CD14-positive monocyte (primary cell): ENCODE data around the gene NECAB3. TPM values are rescaled to one million over a fixed set of nuclear protein-coding genes. Genes with fewer than 3 reads are reported as not detected.

Experiments used
- DNase-seq, 3 donors: peaks; one replicate each; pipeline ENCODE4 v3.0.0-alpha.2; 2011 to 2022
- H2AFZ ChIP-seq: 2 replicates; pipeline ENCODE4 v1.6.0; 2012; ENCODE audit warnings: mild to moderate bottlenecking, low read depth, low read length, inconsistent platforms; ENCODE audit not compliant: insufficient read depth, poor library complexity, severe bottlenecking
- H3K27ac ChIP-seq, 2 donors: 1 replicate in 1 of 2; 2 replicates in 1 of 2; pipeline ENCODE4 v1.5.1; 2012 to 2013; ENCODE audit warnings: low read length in 2 of 2, control low read depth in 1 of 2, inconsistent platforms in 1 of 2, low read depth in 1 of 2, mild to moderate bottlenecking in 1 of 2
- H3K27me3 ChIP-seq, 2 donors: one replicate each; pipeline versions ENCODE4 v1.6.0 to v1.6.1; 2011 to 2013; ENCODE audit warnings: low read length in 2 of 2; ENCODE audit not compliant: control insufficient read depth in 2 of 2, insufficient read depth in 2 of 2
- H3K36me3 ChIP-seq, 2 donors: replicated peaks in 1 of 2; 1 replicate in 1 of 2; 2 replicates in 1 of 2; pipeline versions ENCODE4 v1.5.1 to v1.6.1; 2012 to 2013; ENCODE audit warnings: low read length in 2 of 2, control low read depth in 1 of 2, inconsistent platforms in 1 of 2, mild to moderate bottlenecking in 1 of 2; ENCODE audit not compliant: insufficient read depth in 2 of 2, control insufficient read depth in 1 of 2
- H3K4me1 ChIP-seq, 2 donors: 1 replicate in 1 of 2; 2 replicates in 1 of 2; pipeline versions ENCODE4 v1.5.1 to v1.6.1; 2012 to 2013; ENCODE audit warnings: low read length in 2 of 2, control low read depth in 1 of 2, inconsistent platforms in 1 of 2, mild to moderate bottlenecking in 1 of 2, moderate library complexity in 1 of 2; ENCODE audit not compliant: insufficient read depth in 2 of 2, control insufficient read depth in 1 of 2
- H3K4me2 ChIP-seq: replicated peaks from 2 replicates; pipeline ENCODE3; 2012; ENCODE audit warnings: low read length, moderate library complexity, mild to moderate bottlenecking; ENCODE audit not compliant: poor library complexity, severe bottlenecking; ENCODE audit errors: extremely low read depth
- H3K4me3 ChIP-seq, 3 experiments: fragments of 200-600 bp in 1 of 3; sonication (generic) in 1 of 3; replicated peaks in 1 of 3; 1 replicate in 2 of 3; 2 replicates in 1 of 3; pipeline ENCODE4 v1.5.1; 2011 to 2013; ENCODE audit warnings: low read length in 3 of 3, mild to moderate bottlenecking in 3 of 3, control low read depth in 2 of 3, low read depth in 2 of 3, inconsistent platforms in 1 of 3, moderate library complexity in 1 of 3
- H3K79me2 ChIP-seq: 2 replicates; pipeline ENCODE4 v1.6.0; 2012; ENCODE audit warnings: mild to moderate bottlenecking, control low read depth, inconsistent platforms, low read length, moderate library complexity; ENCODE audit not compliant: insufficient read depth
- H3K9ac ChIP-seq: 2 replicates; pipeline ENCODE4 v1.6.0; 2017; ENCODE audit warnings: low read length, mild to moderate bottlenecking; ENCODE audit not compliant: insufficient read depth, poor library complexity, severe bottlenecking
- H3K9me3 ChIP-seq, 2 donors: replicated peaks in 1 of 2; 1 replicate in 1 of 2; 2 replicates in 1 of 2; pipeline versions ENCODE4 v1.5.1 to v1.6.1; 2012 to 2013; ENCODE audit warnings: low read length in 2 of 2, control low read depth in 1 of 2; ENCODE audit not compliant: control insufficient read depth in 1 of 2, insufficient read depth in 1 of 2
- H4K20me1 ChIP-seq: 2 replicates; pipeline ENCODE4 v1.6.0; 2012; ENCODE audit warnings: mild to moderate bottlenecking, low read length, control low read depth, moderate library complexity; ENCODE audit not compliant: insufficient read depth
- H3K27ac Mint-ChIP-seq, 7 donors: one replicate each; pipeline ENCODE4 v1.8.0; 2020; ENCODE audit warnings: mild to moderate bottlenecking in 7 of 7, mixed read lengths in 7 of 7, moderate library complexity in 6 of 7, inconsistent platforms in 2 of 7
- H3K27me3 Mint-ChIP-seq, 3 donors: one replicate each; pipeline ENCODE4 v1.8.0; 2021 to 2022; ENCODE audit warnings: low read depth in 3 of 3, mild to moderate bottlenecking in 3 of 3, mixed read lengths in 3 of 3, moderate library complexity in 3 of 3, inconsistent platforms in 1 of 3
- H3K36me3 Mint-ChIP-seq, 2 donors: one replicate each; pipeline ENCODE4 v1.8.0; 2020; ENCODE audit warnings: mixed read lengths in 2 of 2, inconsistent platforms in 1 of 2, mild to moderate bottlenecking in 1 of 2
- H3K4me1 Mint-ChIP-seq: one replicate; pipeline ENCODE4 v1.8.0; 2020; ENCODE audit warnings: mild to moderate bottlenecking, mixed read lengths
- H3K4me3 Mint-ChIP-seq, 2 donors: one replicate each; pipeline ENCODE4 v1.8.0; 2020; ENCODE audit warnings: mild to moderate bottlenecking in 2 of 2, mixed read lengths in 2 of 2, moderate library complexity in 1 of 2
- H3K9me3 Mint-ChIP-seq, 7 donors: one replicate each; pipeline ENCODE4 v1.8.0; 2020 to 2022; ENCODE audit warnings: mixed read lengths in 7 of 7, mild to moderate bottlenecking in 6 of 7, moderate library complexity in 6 of 7, inconsistent platforms in 2 of 7
- WGBS: methylation state at CpG from one replicate; pipeline ENCODE4 v1.1.5; 2013; ENCODE audit warnings: missing lambda C conversion rate; ENCODE audit not compliant: insufficient coverage; 5-methylcytosine and 5-hydroxymethylcytosine counted together
- intact Hi-C, 2 donors: fragments of 100-400 bp; cut with micrococcal nuclease; formaldehyde crosslinking; loops; one replicate each; pipeline versions ENCODE4 v1.15.0 to v1.15.1; 2023
- polyA plus RNA-seq, 3 donors: library from polyadenylated mRNA; depleted of rRNA in 1 of 3; unstranded in 2 of 3; stranded (reverse) in 1 of 3; fragments of 300-500 nt in 2 of 3; fragments of >200 nt in 1 of 3; fragmentation: Illumina TruSeq in 2 of 3; gene quantifications; 1 replicate in 2 of 3; 2 replicates in 1 of 3; pipeline ENCODE4 v1.2.3, GENCODE V29; 2012 to 2021
- TF ChIP-seq, protein P1 (sequence below): fragments of 200-600 bp; IDR thresholded peaks from one replicate; pipeline ENCODE4 v1.8.0; 2022; ENCODE audit warnings: antibody characterized with exemption, mild to moderate bottlenecking

Gene NECAB3
- polyA plus RNA-seq, 3 donors: 1.3 to 12.8 (median 1.8) TPM

DNA sequence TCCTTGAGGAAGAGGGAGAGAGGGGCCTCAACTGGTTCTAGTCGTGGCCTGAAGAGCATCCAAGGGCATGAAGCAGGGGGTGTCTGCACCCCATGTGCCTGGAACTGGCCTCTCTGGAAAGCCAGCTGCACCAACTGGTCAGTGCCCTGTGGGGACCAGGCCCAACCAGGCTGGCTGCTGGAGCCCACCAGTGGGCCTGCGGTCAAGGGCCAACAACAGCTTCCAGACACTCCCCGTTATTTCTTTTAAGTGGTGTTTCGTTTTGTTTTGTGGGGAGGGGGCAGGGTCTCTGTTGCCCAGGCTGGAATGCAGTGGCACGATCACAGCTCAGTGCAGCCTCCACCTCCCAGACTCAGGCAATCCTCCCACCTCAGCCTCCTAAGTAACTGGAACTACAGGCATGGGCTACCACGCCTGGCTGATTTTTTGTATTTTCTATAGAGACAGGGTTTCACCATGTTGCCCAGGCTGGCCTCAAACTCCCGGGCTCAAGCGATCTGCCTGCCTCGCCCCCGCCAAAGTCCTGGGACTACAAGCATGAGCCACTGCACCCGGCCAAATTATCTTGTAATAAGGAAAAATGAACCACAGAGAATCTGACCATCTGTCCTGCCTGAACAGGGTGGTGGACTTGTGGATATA, 24.0 kb downstream of the NECAB3 start:
- no peak overlapping the region for H3K9ac ChIP-seq
- TF ChIP-seq, protein P1, sequence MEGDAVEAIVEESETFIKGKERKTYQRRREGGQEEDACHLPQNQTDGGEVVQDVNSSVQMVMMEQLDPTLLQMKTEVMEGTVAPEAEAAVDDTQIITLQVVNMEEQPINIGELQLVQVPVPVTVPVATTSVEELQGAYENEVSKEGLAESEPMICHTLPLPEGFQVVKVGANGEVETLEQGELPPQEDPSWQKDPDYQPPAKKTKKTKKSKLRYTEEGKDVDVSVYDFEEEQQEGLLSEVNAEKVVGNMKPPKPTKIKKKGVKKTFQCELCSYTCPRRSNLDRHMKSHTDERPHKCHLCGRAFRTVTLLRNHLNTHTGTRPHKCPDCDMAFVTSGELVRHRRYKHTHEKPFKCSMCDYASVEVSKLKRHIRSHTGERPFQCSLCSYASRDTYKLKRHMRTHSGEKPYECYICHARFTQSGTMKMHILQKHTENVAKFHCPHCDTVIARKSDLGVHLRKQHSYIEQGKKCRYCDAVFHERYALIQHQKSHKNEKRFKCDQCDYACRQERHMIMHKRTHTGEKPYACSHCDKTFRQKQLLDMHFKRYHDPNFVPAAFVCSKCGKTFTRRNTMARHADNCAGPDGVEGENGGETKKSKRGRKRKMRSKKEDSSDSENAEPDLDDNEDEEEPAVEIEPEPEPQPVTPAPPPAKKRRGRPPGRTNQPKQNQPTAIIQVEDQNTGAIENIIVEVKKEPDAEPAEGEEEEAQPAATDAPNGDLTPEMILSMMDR: no peak
- H3K9me3 ChIP-seq: no peaks in the 10 kb centered on the region
- no peaks in the 10 kb centered on the region for H4K20me1 ChIP-seq
- Mint-ChIP-seq H3K36me3 (peaks cover 12 to 15% of the 10 kb centered on the region in 2 donors), H3K9me3 (no peaks in the 10 kb centered on the region), H3K4me3 (no peak overlapping the region), H3K4me1 (peaks cover 6% of the 10 kb centered on the region), H3K27me3 (peaks cover 1 to 8% (median 2%) of the 10 kb centered on the region in 3 donors), H3K27ac (peak overlapping the region in 1 of 7 donors; percentile 33)
- no peaks in the 10 kb centered on the region for H3K79me2 ChIP-seq
- H3K4me3 ChIP-seq: no peak overlapping the region
- no peaks in the 10 kb centered on the region for H3K27me3 ChIP-seq
- H3K36me3 ChIP-seq: peaks cover 6 to 13% of the 10 kb centered on the region in 2 donors
- no peak overlapping the region for H3K27ac ChIP-seq
- H3K4me1 ChIP-seq: no peaks in the 10 kb centered on the region
- no peak overlapping the region for H2AFZ ChIP-seq
- WGBS: 97% methylated on average over 5 of the region's 11 CpGs
- no peak overlapping the region for H3K4me2 ChIP-seq
- intact Hi-C loops: no loop called here
- no peak for DNase-seq

DNA sequence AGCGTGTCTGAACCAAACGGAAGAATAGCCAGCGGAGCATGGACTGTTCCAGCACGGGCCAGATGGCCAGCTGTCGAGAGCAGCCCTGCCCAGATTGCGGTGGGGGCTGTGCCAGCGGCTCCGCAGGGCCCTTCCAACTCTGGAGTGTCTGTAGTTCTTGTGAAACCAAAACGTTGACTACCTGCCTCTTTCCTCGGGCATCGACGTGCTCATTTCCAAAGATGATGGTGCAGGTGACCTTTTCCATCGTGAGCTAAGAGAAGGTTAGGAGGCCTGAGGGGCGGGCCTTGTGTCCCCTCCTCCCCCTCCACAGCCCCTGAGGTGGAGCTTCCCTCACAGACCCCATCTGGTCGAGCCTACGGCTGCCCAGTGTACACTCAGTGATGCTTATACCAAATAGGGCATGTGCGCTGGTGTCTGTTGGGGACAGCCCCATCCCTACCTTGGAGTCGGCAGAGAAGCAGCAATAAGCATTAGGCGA, 25.0 kb downstream of the NECAB3 start:
- no peak overlapping the region for H3K27ac Mint-ChIP-seq
- TF ChIP-seq, protein P1: no peak
- peaks cover 6% of the 10 kb centered on the region for H3K4me1 Mint-ChIP-seq

More for the DNA sequence above, 25.0 kb downstream of the NECAB3 start:
- H3K4me1 ChIP-seq: no peaks in the 10 kb centered on the region
- no peak overlapping the region for H3K4me3 ChIP-seq
- no peaks in the 10 kb centered on the region for H3K27me3 ChIP-seq
- no peak overlapping the region for H3K9ac ChIP-seq
- H3K27ac ChIP-seq: no peak overlapping the region
- no peaks in the 10 kb centered on the region for H4K20me1 ChIP-seq
- H2AFZ ChIP-seq: no peak overlapping the region
- no peak overlapping the region for H3K4me2 ChIP-seq
- Mint-ChIP-seq H3K27me3 (peaks cover 1 to 4% (median 2%) of the 10 kb centered on the region in 3 donors), H3K36me3 (peaks cover 21 to 25% of the 10 kb centered on the region in 2 donors), H3K9me3 (no peaks in the 10 kb centered on the region), H3K4me3 (no peak overlapping the region)
- WGBS: 96% methylated on average over 12 of the region's 19 CpGs
- no peaks in the 10 kb centered on the region for H3K9me3 ChIP-seq
- intact Hi-C loops: no loop called here
- DNase-seq: no peak
- no peaks in the 10 kb centered on the region for H3K79me2 ChIP-seq
- peaks cover 16 to 23% of the 10 kb centered on the region in 2 donors for H3K36me3 ChIP-seq
